ENCODE data around the gene CPEB4. TPM values are rescaled to one million over a fixed set of nuclear protein-coding genes. Genes with fewer than 3 reads are reported as not detected.

CPEB4 gene
- total and polyA plus RNA-seq, 9 of the 15 experiments (the other 6 are each of a cell fraction or from before 2014, with no cell fraction given): 7.4 to 21.3 (median 12.4) TPM

DNA sequence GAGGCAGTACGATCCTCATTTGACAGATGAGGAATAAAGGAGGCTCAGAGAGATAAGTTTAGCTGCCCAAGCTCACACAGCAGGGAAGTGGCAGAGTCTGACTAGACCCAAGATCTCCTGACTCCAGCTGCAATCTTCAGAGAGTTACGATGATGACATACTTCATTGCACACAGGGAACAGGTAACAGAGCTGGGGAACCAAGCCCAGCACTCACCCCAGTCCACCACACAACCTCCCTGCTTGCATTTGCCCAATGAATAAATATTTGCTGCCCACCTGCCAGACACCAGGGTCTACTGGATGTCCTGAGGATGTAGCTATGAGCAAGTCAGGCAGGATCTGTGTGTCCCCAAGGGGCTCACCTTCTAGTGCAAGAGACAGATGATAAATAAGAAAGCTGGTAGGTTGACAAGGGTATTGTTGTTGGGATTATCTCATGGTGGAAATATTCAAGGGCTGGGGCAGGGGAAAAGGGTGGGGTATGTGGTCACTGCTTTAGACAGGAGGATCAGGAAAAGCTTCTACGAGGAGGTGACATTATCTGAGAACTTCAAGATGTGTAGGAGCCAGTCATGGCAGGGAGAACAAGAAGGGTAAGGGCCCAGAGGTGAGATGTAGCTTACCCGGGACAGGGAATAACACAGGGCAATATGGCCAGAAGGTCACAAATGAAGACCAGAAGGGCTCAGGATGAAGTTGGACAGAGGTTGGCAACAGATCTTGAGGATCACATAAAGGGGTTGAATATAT is 28.6 kb upstream of the CPEB4 start (continued):
- TF ChIP-seq, protein P1, sequence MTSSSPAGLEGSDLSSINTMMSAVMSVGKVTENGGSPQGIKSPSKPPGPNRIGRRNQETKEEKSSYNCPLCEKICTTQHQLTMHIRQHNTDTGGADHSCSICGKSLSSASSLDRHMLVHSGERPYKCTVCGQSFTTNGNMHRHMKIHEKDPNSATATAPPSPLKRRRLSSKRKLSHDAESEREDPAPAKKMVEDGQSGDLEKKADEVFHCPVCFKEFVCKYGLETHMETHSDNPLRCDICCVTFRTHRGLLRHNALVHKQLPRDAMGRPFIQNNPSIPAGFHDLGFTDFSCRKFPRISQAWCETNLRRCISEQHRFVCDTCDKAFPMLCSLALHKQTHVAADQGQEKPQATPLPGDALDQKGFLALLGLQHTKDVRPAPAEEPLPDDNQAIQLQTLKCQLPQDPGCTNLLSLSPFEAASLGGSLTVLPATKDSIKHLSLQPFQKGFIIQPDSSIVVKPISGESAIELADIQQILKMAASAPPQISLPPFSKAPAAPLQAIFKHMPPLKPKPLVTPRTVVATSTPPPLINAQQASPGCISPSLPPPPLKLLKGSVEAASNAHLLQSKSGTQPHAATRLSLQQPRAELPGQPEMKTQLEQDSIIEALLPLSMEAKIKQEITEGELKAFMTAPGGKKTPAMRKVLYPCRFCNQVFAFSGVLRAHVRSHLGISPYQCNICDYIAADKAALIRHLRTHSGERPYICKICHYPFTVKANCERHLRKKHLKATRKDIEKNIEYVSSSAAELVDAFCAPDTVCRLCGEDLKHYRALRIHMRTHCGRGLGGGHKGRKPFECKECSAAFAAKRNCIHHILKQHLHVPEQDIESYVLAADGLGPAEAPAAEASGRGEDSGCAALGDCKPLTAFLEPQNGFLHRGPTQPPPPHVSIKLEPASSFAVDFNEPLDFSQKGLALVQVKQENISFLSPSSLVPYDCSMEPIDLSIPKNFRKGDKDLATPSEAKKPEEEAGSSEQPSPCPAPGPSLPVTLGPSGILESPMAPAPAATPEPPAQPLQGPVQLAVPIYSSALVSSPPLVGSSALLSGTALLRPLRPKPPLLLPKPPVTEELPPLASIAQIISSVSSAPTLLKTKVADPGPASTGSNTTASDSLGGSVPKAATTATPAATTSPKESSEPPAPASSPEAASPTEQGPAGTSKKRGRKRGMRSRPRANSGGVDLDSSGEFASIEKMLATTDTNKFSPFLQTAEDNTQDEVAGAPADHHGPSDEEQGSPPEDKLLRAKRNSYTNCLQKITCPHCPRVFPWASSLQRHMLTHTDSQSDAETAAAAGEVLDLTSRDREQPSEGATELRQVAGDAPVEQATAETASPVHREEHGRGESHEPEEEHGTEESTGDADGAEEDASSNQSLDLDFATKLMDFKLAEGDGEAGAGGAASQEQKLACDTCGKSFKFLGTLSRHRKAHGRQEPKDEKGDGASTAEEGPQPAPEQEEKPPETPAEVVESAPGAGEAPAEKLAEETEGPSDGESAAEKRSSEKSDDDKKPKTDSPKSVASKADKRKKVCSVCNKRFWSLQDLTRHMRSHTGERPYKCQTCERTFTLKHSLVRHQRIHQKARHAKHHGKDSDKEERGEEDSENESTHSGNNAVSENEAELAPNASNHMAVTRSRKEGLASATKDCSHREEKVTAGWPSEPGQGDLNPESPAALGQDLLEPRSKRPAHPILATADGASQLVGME (CRISPR knock-in tag; IDR thresholded peaks at IDR 0.05): no peak
- no peak for TF ChIP-seq CHCHD3 (CRISPR knock-in tag; IDR thresholded peaks at IDR 0.05)
- TF ChIP-seq TRIM24 (IDR thresholded peaks at IDR 0.05): no peak

DNA sequence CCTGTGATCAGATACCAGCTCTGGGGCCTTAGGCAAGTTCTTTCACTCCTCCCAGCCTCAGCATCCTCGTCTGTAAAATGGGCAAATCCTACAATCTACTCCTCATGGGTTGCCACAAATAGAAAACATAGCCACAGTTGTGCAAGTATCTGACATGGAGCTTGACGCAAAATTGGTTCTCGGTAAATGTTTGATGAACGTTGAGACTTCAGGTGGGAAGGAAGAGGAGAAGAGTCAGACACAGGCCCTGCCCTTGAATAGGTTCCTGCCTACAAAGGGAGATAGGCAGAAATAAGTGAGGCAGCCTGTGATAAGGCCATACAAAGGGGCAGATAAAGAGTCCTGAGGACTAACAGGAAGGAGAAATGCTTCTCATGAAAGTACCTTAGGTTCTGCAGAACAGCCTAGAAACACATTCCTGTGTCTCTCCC is 26.1 kb upstream of the CPEB4 start:
- Histone ChIP-seq H4K20me1 (replicated peaks; ENCODE audit: control insufficient read depth, insufficient read depth, low read length) (no peaks in the 10 kb centered on the region), H3K79me2 (ENCODE audit: control insufficient read depth, insufficient read depth, low read length) (no peaks in the 10 kb centered on the region), H3K9me1 (ENCODE audit: control insufficient read depth, insufficient read depth, low read length) (no peaks in the 10 kb centered on the region), H3K27ac (ENCODE audit: extremely low read depth, low read depth, low read length) (peak overlapping the region; percentile 77; the same call in 2 of the 3 replicates), H3K9ac (ENCODE audit: insufficient read depth in 1 of 2, low read depth in 2 of 2, low read length in 2 of 2) (peak overlapping the region; percentile 10 to 58; a peak in 3 of 4 replicates), H3K4me2 (ENCODE audit: insufficient read depth, low read length) (peak overlapping the region; percentile 78), H3K27me3 (ENCODE audit: control insufficient read depth in 2 of 2, insufficient read depth in 2 of 2, low read length in 2 of 2) (no peaks in the 10 kb centered on the region), H3K4me1 (replicated peaks in 1 of 2; ENCODE audit: control insufficient read depth in 2 of 2, insufficient read depth in 2 of 2, low read length in 2 of 2) (peaks cover 58 to 92% of the 10 kb centered on the region in 2 experiments), H2AFZ (ENCODE audit: low read depth, low read length) (peak overlapping the region; percentile 22), H3K4me3 (no peak overlapping the region), H3K9me3 (replicated peaks; ENCODE audit: control insufficient read depth, insufficient read depth, low read depth, low read length) (no peaks in the 10 kb centered on the region), H3K36me3 (ENCODE audit: control insufficient read depth, insufficient read depth, low read length) (no peaks in the 10 kb centered on the region)
- ChIA-PET CTCF (ENCODE audit: low intra/inter-chr PET ratio) (no interaction called here), POLR2A (interaction anchor here (0.6 to 0.9 kb wide), 5 partner anchors 10 to 104 kb away, joined by 3 to 4 read pairs (median 4); no protein-coding TSS in a partner anchor)
- peak; percentile 37 to 78 (median 48) for DNase-seq (ENCODE audit: extremely low read depth in 1 of 4, low spot score in 3 of 4)
- no TSS peak for BruUV-seq (replicated peaks)
- peak; percentile 29 for FAIRE-seq
- in situ Hi-C loops (cut with MboI): no loop called here
- intact Hi-C loops (cut with micrococcal nuclease): no loop called here
- no peak for ATAC-seq
- 3% methylated on average over 4 of the region's 4 CpGs for WGBS (ENCODE audit: insufficient coverage, low coverage, missing lambda C conversion rate)
- TF ChIP-seq, protein P2, sequence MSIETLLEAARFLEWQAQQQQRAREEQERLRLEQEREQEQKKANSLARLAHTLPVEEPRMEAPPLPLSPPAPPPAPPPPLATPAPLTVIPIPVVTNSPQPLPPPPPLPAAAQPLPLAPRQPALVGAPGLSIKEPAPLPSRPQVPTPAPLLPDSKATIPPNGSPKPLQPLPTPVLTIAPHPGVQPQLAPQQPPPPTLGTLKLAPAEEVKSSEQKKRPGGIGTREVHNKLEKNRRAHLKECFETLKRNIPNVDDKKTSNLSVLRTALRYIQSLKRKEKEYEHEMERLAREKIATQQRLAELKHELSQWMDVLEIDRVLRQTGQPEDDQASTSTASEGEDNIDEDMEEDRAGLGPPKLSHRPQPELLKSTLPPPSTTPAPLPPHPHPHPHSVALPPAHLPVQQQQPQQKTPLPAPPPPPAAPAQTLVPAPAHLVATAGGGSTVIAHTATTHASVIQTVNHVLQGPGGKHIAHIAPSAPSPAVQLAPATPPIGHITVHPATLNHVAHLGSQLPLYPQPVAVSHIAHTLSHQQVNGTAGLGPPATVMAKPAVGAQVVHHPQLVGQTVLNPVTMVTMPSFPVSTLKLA (conservative IDR thresholded peaks at IDR 0.05): no peak
- TF ChIP-seq TBP (optimal IDR thresholded peaks at IDR 0.05; ENCODE audit: low read depth, low read length) (no peak), CCNT2 (IDR thresholded peaks at IDR 0.05; ENCODE audit: borderline replicate concordance, extremely low read depth, insufficient read length, low read depth, low read length) (no peak), ZNF253 (CRISPR knock-in tag; conservative IDR thresholded peaks at IDR 0.05) (no peak), HEY1 (CRISPR knock-in tag; IDR thresholded peaks at IDR 0.05; ENCODE audit: borderline replicate concordance) (no peak)
